PC-3 (cell line): ENCODE measurements around the gene IL10.

Experiments
- EZH2 ChIP-seq: fragments of 300-600 bp; sonication (generic); IDR thresholded peaks from one replicate; pipeline ENCODE4 v1.6.1; 2017; ENCODE audit warnings: antibody characterized with exemption, mild to moderate bottlenecking, low read length; ENCODE audit not compliant: unreplicated experiment
- EZH2phosphoT487 ChIP-seq: fragments of 300-600 bp; sonication (generic); IDR thresholded peaks from 2 replicates; pipeline ENCODE4 v1.6.1; 2018; ENCODE audit warnings: mild to moderate bottlenecking, antibody characterized with exemption, low read length, borderline replicate concordance
- TF ChIP-seq, protein P1 (sequence below): fragments of 300-600 bp; sonication (generic); conservative IDR thresholded peaks from 2 replicates; pipeline ENCODE4 v1.5.1; 2017; ENCODE audit warnings: antibody characterized with exemption, low read depth, mild to moderate bottlenecking, low read length

DNA sequence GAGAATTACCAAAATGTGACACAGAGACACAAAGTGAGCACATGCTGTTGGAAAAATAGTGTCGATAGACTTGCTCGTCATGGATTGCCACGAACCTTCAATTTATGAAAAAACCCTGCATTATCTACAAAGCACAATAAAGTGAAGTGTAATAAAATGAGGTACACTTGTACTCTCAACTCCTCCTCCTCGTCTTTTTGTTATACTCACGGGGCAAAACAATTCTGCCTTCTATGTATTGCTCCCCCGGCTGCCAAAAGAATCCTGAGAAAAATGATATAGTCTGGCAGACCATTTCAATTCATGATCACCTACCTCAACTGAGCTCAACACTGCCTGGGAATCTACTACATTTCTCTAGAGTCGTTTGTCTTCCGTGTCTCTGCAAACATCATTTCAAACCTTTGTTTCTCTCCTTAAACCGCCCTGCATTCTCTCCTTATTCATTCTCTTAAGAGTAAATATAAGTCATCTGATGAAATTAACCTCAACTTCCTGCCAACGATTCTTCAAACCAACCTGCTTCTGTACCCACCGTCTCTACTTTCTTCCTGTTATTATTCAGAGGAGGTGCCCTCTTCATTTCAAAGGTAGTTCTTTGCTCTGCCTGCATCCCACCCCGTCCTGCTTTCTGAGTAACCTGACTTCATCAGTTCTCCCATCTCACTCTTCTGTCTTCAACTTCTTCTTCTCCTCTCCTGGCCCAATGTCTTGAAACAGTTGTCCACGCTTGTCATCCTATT lies 14.6 kb downstream of the IL10 start:
- TF ChIP-seq, protein P1, sequence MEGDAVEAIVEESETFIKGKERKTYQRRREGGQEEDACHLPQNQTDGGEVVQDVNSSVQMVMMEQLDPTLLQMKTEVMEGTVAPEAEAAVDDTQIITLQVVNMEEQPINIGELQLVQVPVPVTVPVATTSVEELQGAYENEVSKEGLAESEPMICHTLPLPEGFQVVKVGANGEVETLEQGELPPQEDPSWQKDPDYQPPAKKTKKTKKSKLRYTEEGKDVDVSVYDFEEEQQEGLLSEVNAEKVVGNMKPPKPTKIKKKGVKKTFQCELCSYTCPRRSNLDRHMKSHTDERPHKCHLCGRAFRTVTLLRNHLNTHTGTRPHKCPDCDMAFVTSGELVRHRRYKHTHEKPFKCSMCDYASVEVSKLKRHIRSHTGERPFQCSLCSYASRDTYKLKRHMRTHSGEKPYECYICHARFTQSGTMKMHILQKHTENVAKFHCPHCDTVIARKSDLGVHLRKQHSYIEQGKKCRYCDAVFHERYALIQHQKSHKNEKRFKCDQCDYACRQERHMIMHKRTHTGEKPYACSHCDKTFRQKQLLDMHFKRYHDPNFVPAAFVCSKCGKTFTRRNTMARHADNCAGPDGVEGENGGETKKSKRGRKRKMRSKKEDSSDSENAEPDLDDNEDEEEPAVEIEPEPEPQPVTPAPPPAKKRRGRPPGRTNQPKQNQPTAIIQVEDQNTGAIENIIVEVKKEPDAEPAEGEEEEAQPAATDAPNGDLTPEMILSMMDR = no peak
- TF ChIP-seq EZH2phosphoT487 (no peak), EZH2 (no peak)
